HG02943 (cell line): ENCODE results near the gene ALOX15B.
"Not testable (repeated sequence)": the region's sequence is repeated elsewhere in the genome, so short reads cannot be mapped to it uniquely, and the experiment has no call there.

Experiments
- ATAC-seq: cut with Tn5 transposase; IDR thresholded peaks from one replicate; pipeline ENCODE4 v1.9.1; 2021; ENCODE audit warnings: mild to moderate bottlenecking, low read depth, moderate library complexity; ENCODE audit not compliant: unreplicated experiment

ALOX15B gene

GRCh38 chr17:8061851-8062250, 23.0 kb downstream of the ALOX15B start:
- ATAC-seq: not testable (repeated sequence)

GRCh38 chr17:8062435-8062806, 23.6 kb downstream of the ALOX15B start:
- no peak for ATAC-seq

GRCh38 chr17:8062807-8063483, 24.1 kb downstream of the ALOX15B start:
- no peak for ATAC-seq

GRCh38 chr17:8063761-8064534, 25.1 kb downstream of the ALOX15B start:
- ATAC-seq: no peak

- ATAC-seq: no peak
Observed at GRCh38 chr17:8064561-8065019, 25.7 kb downstream of the ALOX15B start.

GRCh38 chr17:8066841-8067775, 28.2 kb downstream of the ALOX15B start:
- ATAC-seq: no peak

- ATAC-seq: no peak
Observed at GRCh38 chr17:8067806-8068205, 28.9 kb downstream of the ALOX15B start.

GRCh38 chr17:8068736-8069586, 30.1 kb downstream of the ALOX15B start:
- no peak for ATAC-seq

- no peak for ATAC-seq
Observed at GRCh38 chr17:8069587-8069860, 30.7 kb downstream of the ALOX15B start.

- no peak for ATAC-seq
Observed at GRCh38 chr17:8071496-8071895, 32.6 kb downstream of the ALOX15B start.

GRCh38 chr17:8072341-8072728, 33.5 kb downstream of the ALOX15B start:
- no peak for ATAC-seq

- ATAC-seq: no peak
Observed at GRCh38 chr17:8072729-8073461, 34.0 kb downstream of the ALOX15B start.

GRCh38 chr17:8073627-8074484, 35.0 kb downstream of the ALOX15B start:
- no peak for ATAC-seq

- ATAC-seq: no peak
Observed at GRCh38 chr17:8074554-8074953, 35.7 kb downstream of the ALOX15B start.

GRCh38 chr17:8075081-8075480, 36.2 kb downstream of the ALOX15B start:
- no peak for ATAC-seq

- no peak for ATAC-seq
Observed at GRCh38 chr17:8075574-8076342, 36.9 kb downstream of the ALOX15B start.

GRCh38 chr17:8076502-8077266, 37.8 kb downstream of the ALOX15B start:
- no peak for ATAC-seq
